Kidney epithelial cell (primary cell): Measurements from ENCODE around the gene PHACTR3. TPM values are rescaled to one million over a fixed set of nuclear protein-coding genes. Genes with fewer than 3 reads are reported as not detected.
"Not testable (repeated sequence)": the region's sequence is repeated elsewhere in the genome, so short reads cannot be mapped to it uniquely, and the experiment has no call there.

ENCODE experiments used
- DNase-seq: peaks from one replicate; pipeline ENCODE4 v3.0.0-alpha.2; 2010; ENCODE audit warnings: low read depth
- H3K27me3 ChIP-seq: 2 replicates; pipeline ENCODE4 v1.6.0; 2011; ENCODE audit warnings: low read length; ENCODE audit not compliant: control insufficient read depth, insufficient read depth
- H3K36me3 ChIP-seq: 2 replicates; pipeline ENCODE4 v1.5.1; 2011; ENCODE audit warnings: low read length; ENCODE audit not compliant: control insufficient read depth, insufficient read depth
- H3K4me3 ChIP-seq: 2 replicates; pipeline ENCODE4 v1.5.1; 2011; ENCODE audit warnings: low read depth, mild to moderate bottlenecking, control low read depth, low read length
- CTCF ChIP-seq: IDR thresholded peaks from 2 replicates; pipeline ENCODE4 v1.5.1; 2011; ENCODE audit warnings: mild to moderate bottlenecking, moderate library complexity, low read length, control low read depth, inconsistent platforms; ENCODE audit not compliant: insufficient read depth, poor library complexity, severe bottlenecking
- total RNA-seq: library from RNA; depleted of rRNA; stranded (reverse); fragments of >200 nt; gene quantifications from 2 replicates; pipeline ENCODE4 v1.2.3, GENCODE V29; 2015

PHACTR3 gene
- total RNA-seq, 1 donor from 2014 or later, result not detected

GRCh38 chr20:59617221-59617620, 12.9 kb downstream of the PHACTR3 start:
- no peak for TF ChIP-seq CTCF
- H3K36me3 ChIP-seq, result no peaks in the 10 kb centered on the region
- H3K4me3 ChIP-seq, result no peak overlapping the region
- no peak for DNase-seq
- no peaks in the 10 kb centered on the region for H3K27me3 ChIP-seq

- Histone ChIP-seq H3K36me3 (no peaks in the 10 kb centered on the region), H3K4me3 (no peak overlapping the region), H3K27me3 (no peaks in the 10 kb centered on the region)
- DNase-seq, result no peak
- TF ChIP-seq CTCF, result no peak
These were observed 13.8 kb downstream of the PHACTR3 start for GRCh38 chr20:59618131-59618530.

- not testable (repeated sequence) for H3K36me3 ChIP-seq, H3K27me3 ChIP-seq, DNase-seq, H3K4me3 ChIP-seq
These were observed 14.2 kb downstream of the PHACTR3 start for GRCh38 chr20:59618585-59618984.

GRCh38 chr20:59620860-59621505, 16.6 kb downstream of the PHACTR3 start:
- DNase-seq, result no peak
- Histone ChIP-seq H3K4me3 (no peak overlapping the region), H3K36me3 (no peaks in the 10 kb centered on the region), H3K27me3 (no peaks in the 10 kb centered on the region)
- TF ChIP-seq CTCF, result no peak

- TF ChIP-seq CTCF, result no peak
- no peak for DNase-seq
- no peaks in the 10 kb centered on the region for H3K36me3 ChIP-seq
- no peaks in the 10 kb centered on the region for H3K27me3 ChIP-seq
- no peak overlapping the region for H3K4me3 ChIP-seq
These were observed 18.2 kb downstream of the PHACTR3 start for GRCh38 chr20:59622496-59622895.

DNA sequence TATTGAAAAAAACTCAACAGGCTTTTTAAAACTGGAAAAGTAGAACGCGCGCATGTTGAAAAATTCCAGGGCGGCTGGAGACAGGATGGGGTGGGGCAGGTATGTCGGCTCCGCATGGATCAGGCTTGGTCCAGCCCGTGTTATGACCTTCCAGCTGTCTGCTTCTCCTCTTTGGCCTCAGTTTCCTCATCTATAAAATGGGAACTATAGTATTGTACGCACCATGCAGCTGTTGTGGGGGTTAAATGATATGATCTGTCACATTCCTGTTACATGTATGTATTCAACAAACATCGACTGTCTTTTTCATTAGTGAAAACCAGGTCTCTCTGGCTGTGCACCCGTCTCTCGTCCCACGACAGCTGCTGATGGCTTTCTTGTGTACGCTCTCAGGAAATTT, 18.8 kb downstream of the PHACTR3 start:
- TF ChIP-seq CTCF, result no peak
- H3K27me3 ChIP-seq, result peaks cover under 1% of the 10 kb centered on the region

More for the DNA sequence above, 18.8 kb downstream of the PHACTR3 start:
- Histone ChIP-seq H3K36me3 (no peaks in the 10 kb centered on the region), H3K4me3 (no peak overlapping the region)
- no peak for DNase-seq
